ENCODE data around the gene EVI5. TPM values are rescaled to one million over a fixed set of nuclear protein-coding genes. Genes with fewer than 3 reads are reported as not detected.
A peak's percentile ranks its signal among the peaks of the same experiment; 100 is the strongest.

The EVI5 gene
- total RNA-seq, 2 experiments from 2014 or later: 25.7 to 27.9 TPM

- no peak for TF ChIP-seq CTCF (IDR thresholded peaks at IDR 0.05)
- ChIA-PET CTCF (interaction anchor here (0.8 to 5.0 kb wide), 15 partner anchors 9 to 477 kb away, joined by 3 to 51 read pairs (median 7); partner anchors contain the start of genes DIPK1A and RPL5), POLR2A (interaction anchor here (0.7 to 10.9 kb wide), 21 partner anchors 8 to 536 kb away, joined by 3 to 213 read pairs (median 6); partner anchors contain the start of gene RPL5)
- Mint-ChIP-seq H3K27me3 (no peaks in the 10 kb centered on the region), H3K4me1 (ENCODE audit: low read depth) (peaks cover 38% of the 10 kb centered on the region), H3K36me3 (ENCODE audit: low read depth) (peaks cover 63% of the 10 kb centered on the region), H3K4me3 (peak overlapping the region; percentile 98), H3K9me3 (no peaks in the 10 kb centered on the region), H3K27ac (peak overlapping the region; percentile 98)
- DNase-seq (peak; percentile 79), ATAC-seq (peak; percentile 3)
- intact Hi-C loops (cut with micrococcal nuclease): loop anchor here (5.0 kb wide), 1 partner anchor 172 kb away; no protein-coding TSS in a partner anchor
These were observed 301.1 kb downstream of the EVI5 start for GRCh38 chr1:92483610-92484471.

- Mint-ChIP-seq H3K4me1 (ENCODE audit: low read depth) (peaks cover 42% of the 10 kb centered on the region), H3K4me3 (peak overlapping the region; percentile 98), H3K27ac (peak overlapping the region; percentile 98), H3K36me3 (ENCODE audit: low read depth) (peaks cover 68% of the 10 kb centered on the region), H3K9me3 (no peaks in the 10 kb centered on the region), H3K27me3 (no peaks in the 10 kb centered on the region)
- intact Hi-C loops (cut with micrococcal nuclease): loop anchor here (5.0 kb wide), 1 partner anchor 171 kb away; no protein-coding TSS in a partner anchor
- DNase-seq (peak; percentile 60), ATAC-seq (no peak)
- ChIA-PET POLR2A (interaction anchor here (0.7 to 10.9 kb wide), 25 partner anchors 7 to 536 kb away, joined by 3 to 213 read pairs (median 4); partner anchors contain the start of genes GLMN, RPAP2 and RPL5), CTCF (interaction anchor here (0.8 to 5.0 kb wide), 18 partner anchors 8 to 479 kb away, joined by 3 to 51 read pairs (median 4); partner anchors contain the start of genes DIPK1A and RPL5)
- TF ChIP-seq CTCF (IDR thresholded peaks at IDR 0.05): no peak
These were observed 302.0 kb downstream of the EVI5 start for GRCh38 chr1:92482665-92483609.

- Mint-ChIP-seq H3K4me1 (ENCODE audit: low read depth) (peaks cover 50% of the 10 kb centered on the region), H3K36me3 (ENCODE audit: low read depth) (peaks cover 75% of the 10 kb centered on the region)
These were observed 302.8 kb downstream of the EVI5 start for GRCh38 chr1:92481971-92482664.

More at GRCh38 chr1:92481971-92482664, 302.8 kb downstream of the EVI5 start:
- ChIA-PET CTCF (interaction anchor here (0.8 to 5.0 kb wide), 13 partner anchors 7 to 480 kb away, joined by 3 to 46 read pairs (median 4); partner anchors contain the start of gene DIPK1A), POLR2A (interaction anchor here (0.7 to 10.9 kb wide), 21 partner anchors 6 to 350 kb away, joined by 3 to 213 read pairs (median 3); partner anchors contain the start of genes GLMN, RPAP2 and RPL5)
- Mint-ChIP-seq H3K27ac (peak overlapping the region; percentile 98), H3K27me3 (no peaks in the 10 kb centered on the region), H3K9me3 (no peaks in the 10 kb centered on the region), H3K4me3 (peak overlapping the region; percentile 98)
- no peak for ATAC-seq
- peak; percentile 38 for DNase-seq
- intact Hi-C loops (cut with micrococcal nuclease): loop anchor here (5.0 kb wide), 1 partner anchor 170 kb away; no protein-coding TSS in a partner anchor
- no peak for TF ChIP-seq CTCF (IDR thresholded peaks at IDR 0.05)

Measured in activated CD8-positive, alpha-beta T cell treated with anti-CD3 and anti-CD28 coated beads for 36 hours (primary cell).